ENCODE measurements around the gene OTUB1.

OTUB1 gene

GRCh38 chr11:63986156-63986931 is at the start of gene OTUB1:
OTUB1 (plus strand) TSS chr11:63986438; CDS start chr11:63986457, 19 bp downstream.
- Histone ChIP-seq H3K4me3 (ENCODE audit: low read length) (peak within 1 kb of the TSS; percentile 88), H3K36me3 (ENCODE audit: insufficient read depth, low read length) (peaks cover 29% of the 10 kb centered on the region), H2AFZ (ENCODE audit: low read depth, low read length) (peak within 1 kb of the TSS; percentile 5), H3K4me1 (ENCODE audit: insufficient read depth, low read length) (peaks cover 21% of the 10 kb centered on the region), H3K27me3 (ENCODE audit: insufficient read depth, low read length) (no peaks in the 10 kb centered on the region), H3K9me3 (ENCODE audit: low read length) (no peaks in the 10 kb centered on the region)

DNA sequence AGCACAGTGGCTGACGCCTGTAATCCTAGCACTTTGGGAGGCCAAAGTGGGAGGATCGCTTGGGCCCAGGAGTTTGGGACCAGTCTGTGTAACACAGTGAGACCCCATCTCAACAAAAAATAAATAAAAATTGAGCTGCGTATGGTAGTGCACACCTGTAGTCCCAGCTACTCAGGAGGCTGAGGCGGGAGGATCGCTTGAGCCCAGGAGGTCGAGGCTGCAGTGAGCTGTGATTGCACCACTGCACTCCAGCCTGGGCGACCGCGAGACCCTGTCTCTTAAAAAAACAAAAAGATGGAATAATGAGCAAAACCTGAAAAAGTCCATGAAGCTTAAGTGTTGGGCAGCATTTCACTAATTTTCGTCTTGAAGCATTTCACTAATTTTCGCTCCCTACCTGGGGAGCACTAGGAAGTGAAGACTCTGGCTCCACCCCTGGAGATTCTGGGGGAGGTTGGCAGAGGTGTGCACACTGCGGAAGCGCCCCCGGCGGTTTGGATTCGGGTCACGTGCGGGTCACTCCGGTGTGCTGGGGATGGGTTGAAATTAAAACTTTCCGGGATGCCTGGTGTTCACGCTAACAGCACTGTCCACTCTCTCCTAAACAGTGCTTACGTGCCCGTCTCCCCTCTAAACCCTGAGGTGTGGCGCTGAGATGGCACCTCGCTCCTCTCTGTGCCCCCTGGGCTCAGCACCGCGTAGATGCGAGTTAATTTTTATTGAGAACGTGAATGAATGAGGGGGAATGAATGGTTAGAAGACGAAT is 48.3 kb upstream of the OTUB1 start:
- Histone ChIP-seq H2AFZ (ENCODE audit: low read depth, low read length) (peak overlapping the region; percentile 98), H3K36me3 (ENCODE audit: insufficient read depth, low read length) (no peaks in the 10 kb centered on the region), H3K4me3 (ENCODE audit: low read length) (peak overlapping the region; percentile 63), H3K9me3 (ENCODE audit: low read length) (no peaks in the 10 kb centered on the region), H3K27me3 (ENCODE audit: insufficient read depth, low read length) (no peaks in the 10 kb centered on the region), H3K4me1 (ENCODE audit: insufficient read depth, low read length) (peaks cover 14% of the 10 kb centered on the region)

DNA sequence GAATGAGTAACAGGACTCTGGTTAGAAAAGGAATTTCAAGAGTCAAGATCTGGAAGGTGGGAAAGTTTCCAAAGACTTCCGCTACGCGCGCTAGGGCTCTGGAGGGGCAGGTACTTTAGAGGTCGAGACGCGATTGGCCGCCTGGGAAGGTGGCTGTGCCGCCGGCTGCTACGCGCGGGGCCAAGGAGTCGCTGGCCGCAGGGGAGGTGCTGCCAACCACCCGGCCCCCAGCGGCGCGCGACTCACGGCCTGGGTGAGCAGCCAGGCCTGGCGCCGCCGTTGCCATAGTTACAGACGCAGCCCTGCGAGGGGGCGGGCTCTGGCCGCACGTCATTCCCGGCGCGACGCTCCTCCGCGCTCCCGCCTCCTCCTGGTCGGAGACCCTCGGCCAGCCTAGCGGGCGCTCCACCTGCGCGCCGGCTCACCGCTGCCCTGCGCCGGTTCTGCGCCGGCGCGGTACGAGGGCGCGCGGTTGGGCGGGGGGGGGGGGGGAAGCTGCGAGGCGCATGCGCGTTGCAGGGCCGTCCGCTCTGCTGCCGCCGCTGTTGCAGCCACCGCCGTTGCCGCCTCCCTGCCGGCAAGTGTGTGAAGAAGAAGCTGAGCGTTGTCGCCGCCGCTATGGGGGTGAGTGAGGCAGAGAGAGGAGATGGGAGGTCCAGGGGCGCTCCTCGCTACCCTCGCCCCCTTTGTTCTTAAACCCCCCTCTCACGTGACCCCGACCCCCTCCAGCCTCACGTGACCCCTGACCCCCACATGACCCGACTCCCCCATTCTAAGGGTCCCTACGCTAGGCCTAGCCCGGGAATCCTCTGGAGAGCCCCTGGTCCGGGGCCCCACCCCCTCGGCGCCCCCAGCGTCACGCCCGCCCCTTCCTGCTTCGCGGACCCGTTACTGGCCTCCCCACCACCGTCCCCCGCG is 47.5 kb upstream of the OTUB1 start, which contains the start of gene NAA40:
TSS of gene NAA40 (plus strand) at position 524 of the 918 bp plus-strand sequence. CDS start at position 619, 95 bp downstream.
- peak within 1 kb of the TSS; percentile 98 for H2AFZ ChIP-seq (ENCODE audit: low read depth, low read length)
- no peaks in the 10 kb centered on the region for H3K36me3 ChIP-seq (ENCODE audit: insufficient read depth, low read length)
- H3K9me3 ChIP-seq (ENCODE audit: low read length) = no peaks in the 10 kb centered on the region
- no peaks in the 10 kb centered on the region for H3K27me3 ChIP-seq (ENCODE audit: insufficient read depth, low read length)
- peaks cover 14% of the 10 kb centered on the region for H3K4me1 ChIP-seq (ENCODE audit: insufficient read depth, low read length)
- H3K4me3 ChIP-seq (ENCODE audit: low read length) = peak within 1 kb of the TSS; percentile 88

DNA sequence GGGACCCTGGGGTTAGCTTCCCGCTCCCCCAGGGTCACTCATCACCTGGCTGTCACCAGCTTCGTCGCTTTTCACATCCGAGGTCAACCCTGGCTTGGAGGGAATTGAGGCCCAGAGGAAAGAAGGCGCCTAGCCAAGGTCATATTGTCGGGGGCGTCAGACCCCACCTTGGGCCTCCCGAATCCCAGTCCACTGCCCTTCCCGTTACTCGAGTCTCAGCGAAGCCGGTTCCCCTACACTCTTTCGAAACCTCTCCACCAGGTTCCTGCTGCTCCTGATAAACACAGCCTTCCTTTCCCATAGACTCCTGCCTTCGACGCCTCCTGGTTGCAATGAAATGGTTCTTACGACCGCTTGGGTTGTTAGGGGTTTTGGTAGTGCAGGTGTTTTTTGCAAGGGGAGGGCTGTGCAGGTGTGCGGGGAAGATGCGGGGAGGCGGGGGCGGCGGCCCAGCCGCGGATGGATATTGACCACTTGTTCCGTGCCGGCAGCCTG is 46.8 kb upstream of the OTUB1 start:
- H3K4me1 ChIP-seq (ENCODE audit: insufficient read depth, low read length) = peaks cover 14% of the 10 kb centered on the region
- no peaks in the 10 kb centered on the region for H3K36me3 ChIP-seq (ENCODE audit: insufficient read depth, low read length)

GRCh38 chr11:63940786-63941185 is 45.5 kb upstream of the OTUB1 start:
- no peaks in the 10 kb centered on the region for H3K27me3 ChIP-seq (ENCODE audit: insufficient read depth, low read length)
- peaks cover 24% of the 10 kb centered on the region for H3K4me1 ChIP-seq (ENCODE audit: insufficient read depth, low read length)
- H2AFZ ChIP-seq (ENCODE audit: low read depth, low read length) = no peak overlapping the region
- no peaks in the 10 kb centered on the region for H3K36me3 ChIP-seq (ENCODE audit: insufficient read depth, low read length)
- no peaks in the 10 kb centered on the region for H3K9me3 ChIP-seq (ENCODE audit: low read length)
- H3K4me3 ChIP-seq (ENCODE audit: low read length) = no peak overlapping the region

More for the DNA sequence above, 46.8 kb upstream of the OTUB1 start:
- Histone ChIP-seq H3K9me3 (ENCODE audit: low read length) (no peaks in the 10 kb centered on the region), H3K27me3 (ENCODE audit: insufficient read depth, low read length) (no peaks in the 10 kb centered on the region), H2AFZ (ENCODE audit: low read depth, low read length) (no peak overlapping the region), H3K4me3 (ENCODE audit: low read length) (peak overlapping the region; percentile 88)

DNA sequence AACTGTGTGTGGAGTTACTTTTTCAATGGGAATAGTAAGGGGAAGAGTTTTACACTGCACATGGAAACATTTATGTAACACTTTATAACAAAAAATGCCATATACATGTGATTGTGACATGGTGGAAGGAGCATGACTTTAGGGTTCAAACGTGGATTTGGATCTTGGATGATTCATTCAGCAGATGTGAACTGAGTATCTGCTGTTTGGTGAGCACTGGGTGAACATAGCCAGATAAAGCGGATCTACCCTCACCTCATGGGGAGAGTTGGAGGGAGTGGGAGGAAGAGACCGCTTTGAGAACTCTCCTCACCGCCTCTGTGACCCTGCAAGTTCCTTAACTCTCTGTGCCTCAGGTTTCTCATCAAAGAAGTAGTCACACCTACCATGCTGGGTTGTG is 44.3 kb upstream of the OTUB1 start:
- Histone ChIP-seq H3K9me3 (ENCODE audit: low read length) (no peaks in the 10 kb centered on the region), H3K36me3 (ENCODE audit: insufficient read depth, low read length) (peaks cover 5% of the 10 kb centered on the region), H2AFZ (ENCODE audit: low read depth, low read length) (no peak overlapping the region), H3K27me3 (ENCODE audit: insufficient read depth, low read length) (no peaks in the 10 kb centered on the region), H3K4me1 (ENCODE audit: insufficient read depth, low read length) (peaks cover 24% of the 10 kb centered on the region), H3K4me3 (ENCODE audit: low read length) (no peak overlapping the region)

DNA sequence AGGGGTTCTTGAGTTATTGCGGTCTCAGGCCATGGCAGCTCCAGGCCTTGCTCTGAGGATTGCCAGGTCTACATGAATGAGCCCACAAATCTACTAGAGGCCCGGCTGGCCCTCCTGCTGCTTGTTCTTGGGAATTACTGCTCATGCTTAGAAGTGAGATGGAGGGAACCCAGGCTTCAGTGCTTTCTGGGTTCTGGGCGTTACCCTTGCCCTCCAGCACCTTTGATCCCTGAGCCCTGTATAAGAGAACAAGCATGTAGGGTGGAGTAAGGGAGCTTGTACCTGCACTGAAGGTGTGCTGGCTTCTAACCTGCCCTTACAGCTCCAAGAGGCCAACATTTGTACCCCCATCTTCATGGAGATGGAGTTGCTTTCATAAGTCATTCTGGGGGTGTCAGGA is 43.4 kb upstream of the OTUB1 start:
- H3K27me3 ChIP-seq (ENCODE audit: insufficient read depth, low read length) = no peaks in the 10 kb centered on the region
- H3K4me3 ChIP-seq (ENCODE audit: low read length) = no peak overlapping the region
- H3K9me3 ChIP-seq (ENCODE audit: low read length) = no peaks in the 10 kb centered on the region
- H3K4me1 ChIP-seq (ENCODE audit: insufficient read depth, low read length) = peaks cover 23% of the 10 kb centered on the region
- H3K36me3 ChIP-seq (ENCODE audit: insufficient read depth, low read length) = peaks cover 5% of the 10 kb centered on the region
- no peak overlapping the region for H2AFZ ChIP-seq (ENCODE audit: low read depth, low read length)

- Histone ChIP-seq H3K9me3 (ENCODE audit: low read length) (no peaks in the 10 kb centered on the region), H3K4me3 (ENCODE audit: low read length) (no peak overlapping the region), H3K27me3 (ENCODE audit: insufficient read depth, low read length) (no peaks in the 10 kb centered on the region), H3K4me1 (ENCODE audit: insufficient read depth, low read length) (peaks cover 13% of the 10 kb centered on the region), H3K36me3 (ENCODE audit: insufficient read depth, low read length) (peaks cover 15% of the 10 kb centered on the region), H2AFZ (ENCODE audit: low read depth, low read length) (no peak overlapping the region)
Measured at GRCh38 chr11:63944987-63945386, 41.3 kb upstream of the OTUB1 start.

GRCh38 chr11:63945477-63946163 is 40.6 kb upstream of the OTUB1 start:
- Histone ChIP-seq H3K4me1 (ENCODE audit: insufficient read depth, low read length) (peaks cover 10% of the 10 kb centered on the region), H3K9me3 (ENCODE audit: low read length) (no peaks in the 10 kb centered on the region), H3K27me3 (ENCODE audit: insufficient read depth, low read length) (no peaks in the 10 kb centered on the region), H3K36me3 (ENCODE audit: insufficient read depth, low read length) (peaks cover 15% of the 10 kb centered on the region), H3K4me3 (ENCODE audit: low read length) (no peak overlapping the region), H2AFZ (ENCODE audit: low read depth, low read length) (no peak overlapping the region)

- Histone ChIP-seq H3K36me3 (ENCODE audit: insufficient read depth, low read length) (peaks cover 61% of the 10 kb centered on the region), H3K9me3 (ENCODE audit: low read length) (no peaks in the 10 kb centered on the region), H2AFZ (ENCODE audit: low read depth, low read length) (no peak overlapping the region), H3K4me3 (ENCODE audit: low read length) (no peak overlapping the region), H3K27me3 (ENCODE audit: insufficient read depth, low read length) (no peaks in the 10 kb centered on the region), H3K4me1 (ENCODE audit: insufficient read depth, low read length) (no peaks in the 10 kb centered on the region)
Measured at GRCh38 chr11:63951779-63952536, 34.3 kb upstream of the OTUB1 start.

DNA sequence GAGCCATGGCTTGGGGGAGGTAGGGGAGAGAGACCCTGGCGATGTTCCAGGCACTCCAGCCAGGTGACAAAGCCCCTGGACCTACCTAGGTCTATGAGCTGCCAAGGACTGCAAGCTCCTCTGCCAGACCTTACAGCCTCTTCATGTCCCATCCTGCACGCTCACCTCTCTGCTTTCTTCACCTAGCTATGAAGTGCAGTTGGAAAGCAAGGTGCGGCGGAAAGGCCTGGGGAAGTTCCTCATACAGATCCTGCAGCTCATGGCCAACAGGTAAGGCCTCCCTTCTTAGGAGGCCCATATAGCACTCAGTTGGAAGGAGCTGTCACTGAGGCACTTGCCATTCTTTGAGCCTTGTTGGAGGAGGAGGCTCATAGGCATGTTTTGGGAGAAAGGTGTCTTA is 33.7 kb upstream of the OTUB1 start:
- no peaks in the 10 kb centered on the region for H3K4me1 ChIP-seq (ENCODE audit: insufficient read depth, low read length)
- no peaks in the 10 kb centered on the region for H3K27me3 ChIP-seq (ENCODE audit: insufficient read depth, low read length)
- no peak overlapping the region for H3K4me3 ChIP-seq (ENCODE audit: low read length)
- H3K9me3 ChIP-seq (ENCODE audit: low read length) = no peaks in the 10 kb centered on the region
- H2AFZ ChIP-seq (ENCODE audit: low read depth, low read length) = no peak overlapping the region
- H3K36me3 ChIP-seq (ENCODE audit: insufficient read depth, low read length) = peaks cover 66% of the 10 kb centered on the region

All from neuron (in vitro differentiated cells).